HG02884 (cell line): Measurements from ENCODE around the gene CACNA1D.

Experiments used
- ATAC-seq: cut with Tn5 transposase; IDR thresholded peaks from one replicate; pipeline ENCODE4 v1.9.1; 2021; ENCODE audit warnings: mild to moderate bottlenecking, moderate library complexity; ENCODE audit not compliant: unreplicated experiment

Gene CACNA1D

DNA sequence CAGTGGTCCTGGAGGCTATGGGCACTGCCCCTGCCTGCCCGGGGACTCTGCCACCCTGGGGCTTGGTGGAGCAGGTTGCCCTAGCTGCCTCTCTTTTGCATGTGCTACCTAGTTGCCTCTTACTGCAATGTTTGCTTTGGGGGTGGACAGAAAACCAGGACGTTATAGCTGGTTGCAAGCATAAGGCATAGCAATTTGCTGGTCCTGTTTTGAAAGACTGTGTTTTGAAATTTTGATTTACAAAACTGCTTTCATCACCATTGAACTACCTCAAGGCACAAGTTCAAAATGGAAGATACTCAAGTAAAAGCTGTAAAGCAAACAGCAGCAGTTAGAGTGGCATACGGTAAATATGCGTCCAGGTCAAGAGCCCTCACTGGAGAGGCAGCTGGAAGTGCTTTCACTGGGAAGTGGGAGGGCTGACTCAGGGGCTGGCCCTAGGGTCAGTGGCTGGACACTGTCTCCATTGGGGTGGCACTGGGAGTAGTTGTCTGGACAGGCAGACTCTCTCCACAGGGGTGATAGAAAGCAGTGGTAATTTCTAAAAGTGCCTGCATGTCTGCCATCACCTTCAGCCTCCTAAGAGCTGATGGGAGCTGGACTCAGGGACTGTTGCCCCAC is 213.7 kb downstream of the CACNA1D start:
- ATAC-seq: no peak

DNA sequence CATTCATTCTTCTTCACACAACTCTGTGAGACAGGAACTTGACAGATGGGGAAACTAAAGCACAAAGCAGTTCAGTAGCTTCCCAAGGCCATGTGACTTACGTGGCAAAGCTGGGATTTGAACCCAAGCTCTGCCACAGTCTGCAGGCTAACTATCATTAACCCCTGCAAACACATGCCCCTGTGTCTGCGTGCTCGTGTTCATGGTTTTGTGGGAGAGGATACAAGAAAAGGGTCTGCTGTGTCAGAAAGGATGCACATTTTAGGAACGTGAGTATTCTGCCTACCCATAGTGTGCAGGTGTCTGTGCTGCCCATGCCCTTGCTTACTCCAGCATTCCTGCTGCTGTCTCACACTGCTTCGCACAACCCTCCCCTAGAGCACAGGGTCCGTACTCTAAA is 214.8 kb downstream of the CACNA1D start:
- no peak for ATAC-seq

DNA sequence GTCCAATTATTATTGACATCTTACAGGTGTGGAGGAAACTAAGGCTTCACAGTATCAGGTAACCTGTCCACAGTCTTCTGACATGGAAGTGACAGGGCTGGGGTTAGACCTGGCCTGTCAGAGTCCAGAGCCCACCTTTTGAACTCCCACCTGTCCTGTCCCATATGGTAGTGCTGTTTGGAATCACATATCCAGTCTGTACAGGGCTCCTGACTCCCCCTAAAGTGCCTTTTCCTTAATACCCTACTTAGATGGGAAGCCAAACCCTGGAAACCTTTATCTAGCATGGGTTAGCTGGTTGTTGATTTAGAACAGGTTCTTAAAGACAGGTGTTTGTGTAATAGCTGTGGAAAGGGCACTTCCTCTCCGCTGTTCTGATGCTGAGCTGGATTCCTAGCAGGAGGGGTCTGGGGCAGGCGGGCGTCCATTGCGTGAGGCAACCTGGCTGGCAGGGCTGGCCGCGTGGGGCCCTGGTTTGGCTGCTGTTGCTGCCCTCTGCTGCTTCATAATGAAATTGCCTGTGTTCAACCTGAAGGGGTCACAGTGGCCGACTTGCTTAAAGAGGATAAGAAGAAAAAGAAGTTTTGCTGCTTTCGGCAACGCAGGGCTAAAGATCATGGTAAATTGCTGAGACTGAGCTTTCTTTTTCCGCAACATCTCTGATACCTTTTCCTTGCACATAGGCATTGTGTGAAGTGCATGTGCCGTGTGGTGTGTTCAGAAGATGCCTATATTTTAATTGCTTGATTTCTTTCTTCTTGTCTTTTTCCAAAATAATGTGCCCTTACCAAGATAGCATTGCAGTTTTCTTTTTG is 215.7 kb downstream of the CACNA1D start:
- ATAC-seq: peak; percentile 60

DNA sequence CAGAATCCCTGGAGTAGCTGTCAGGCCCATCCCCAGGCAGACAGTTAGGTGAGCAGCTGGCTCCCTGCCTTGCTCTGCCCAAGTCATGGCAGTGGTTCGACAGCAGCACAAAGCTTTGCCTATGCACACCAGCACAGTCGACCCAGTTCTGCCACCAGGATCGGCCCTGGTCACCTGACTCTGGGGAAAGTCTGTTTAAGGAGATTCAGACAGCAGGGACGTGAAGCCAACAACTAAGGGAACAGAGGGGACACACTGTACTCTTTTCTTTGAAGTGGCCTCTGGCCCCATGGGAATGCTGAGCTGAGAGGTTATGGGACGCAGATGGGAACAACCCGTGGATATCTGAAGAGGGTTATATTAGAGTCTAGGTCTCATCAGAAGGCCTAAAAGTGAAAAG is 217.0 kb downstream of the CACNA1D start:
- no peak for ATAC-seq

DNA sequence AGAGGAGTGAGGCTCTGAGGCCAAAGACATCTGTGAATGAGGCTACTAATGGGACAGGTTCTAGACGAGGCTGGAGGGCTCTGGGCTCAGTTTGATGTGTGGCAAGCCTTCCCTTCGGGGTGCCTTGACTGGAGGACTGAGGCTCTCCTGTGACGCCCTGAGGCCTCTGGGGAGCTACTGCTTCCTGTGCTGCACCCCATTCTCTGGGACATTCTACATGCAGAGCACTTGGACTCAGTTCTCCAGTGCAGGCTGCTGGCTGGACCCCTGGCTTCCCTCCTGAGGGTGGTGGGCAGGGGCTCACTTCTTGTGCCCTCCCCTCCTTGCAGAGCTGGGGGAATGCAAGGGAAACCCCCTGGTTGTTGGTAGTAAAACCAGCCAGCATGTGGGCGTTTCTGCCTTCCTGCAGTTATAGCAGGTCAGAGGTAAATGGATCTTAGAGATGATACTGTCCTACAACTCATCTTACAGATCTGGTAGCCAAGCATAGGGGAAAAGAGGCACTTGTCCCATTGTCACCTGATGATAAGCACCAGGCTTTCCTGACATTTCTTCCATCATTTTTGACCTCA is 218.5 kb downstream of the CACNA1D start:
- peak; percentile 45 for ATAC-seq

DNA sequence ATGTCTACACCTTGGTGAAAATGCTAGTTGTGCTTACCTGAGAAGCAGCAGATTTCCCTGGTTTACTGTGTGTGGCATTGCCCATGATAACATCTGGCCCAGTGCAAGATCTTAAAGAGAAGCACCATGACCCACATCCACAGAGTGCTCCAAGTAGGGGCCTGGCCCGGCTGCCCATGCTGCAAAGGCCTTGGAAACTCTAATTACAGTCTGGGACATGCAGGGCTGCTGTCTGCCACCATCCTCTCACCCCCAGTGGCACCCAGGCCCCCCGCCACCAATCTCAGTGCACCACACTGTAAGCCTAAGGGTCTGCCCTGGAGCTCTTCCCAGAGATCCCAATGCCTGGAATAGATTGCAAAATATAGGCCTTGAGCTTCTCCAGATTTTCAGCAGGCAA is 219.2 kb downstream of the CACNA1D start:
- no peak for ATAC-seq

DNA sequence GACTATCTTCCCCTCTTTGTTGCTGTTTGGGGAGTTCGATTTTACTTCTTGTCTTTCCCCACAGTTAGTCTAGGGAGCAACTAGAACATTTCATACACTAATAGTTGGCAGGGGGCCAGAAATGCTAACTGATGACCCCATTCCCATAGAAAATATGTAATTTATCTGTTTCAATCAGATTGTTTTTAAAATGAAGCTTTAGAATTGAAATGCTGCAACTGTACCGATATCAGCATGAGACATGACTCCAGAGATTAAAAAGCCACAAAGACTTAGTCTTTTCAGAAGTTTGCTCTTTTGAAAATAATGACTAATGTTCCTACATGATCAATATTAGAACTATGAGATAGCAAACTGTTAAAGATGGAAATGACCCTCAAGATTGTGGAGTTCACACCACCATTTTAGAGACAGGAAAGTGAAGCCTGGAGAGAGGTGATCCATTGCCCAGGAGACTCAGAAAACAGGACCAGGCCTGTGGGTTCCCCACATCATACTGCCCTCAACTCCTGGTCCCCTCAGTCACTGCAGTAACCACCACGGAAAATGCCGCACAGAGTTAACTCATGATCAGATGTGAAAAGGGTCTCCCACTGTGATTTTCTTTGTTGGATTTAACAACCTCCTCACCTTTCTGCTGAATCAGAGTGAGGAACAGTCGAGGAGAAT is 221.5 kb downstream of the CACNA1D start:
- no peak for ATAC-seq

DNA sequence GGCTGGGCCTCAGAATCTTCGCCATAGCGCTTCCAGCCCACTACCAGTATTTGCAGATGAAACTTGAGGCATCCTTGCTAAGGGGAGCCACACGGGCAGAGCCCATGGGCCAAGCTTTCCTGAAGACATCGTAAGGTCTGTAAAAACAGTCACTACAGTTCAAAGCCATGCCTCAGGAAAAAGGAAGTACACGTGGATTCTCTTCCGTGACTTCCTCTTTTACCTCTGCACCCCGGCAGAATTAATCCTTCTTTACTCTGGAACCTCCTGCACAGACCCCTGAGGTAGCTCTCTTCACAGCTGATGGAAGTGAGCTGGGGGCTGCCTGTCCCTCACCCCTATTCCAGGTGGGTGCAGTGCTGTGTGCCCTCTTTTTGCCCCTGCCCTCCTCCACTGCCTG is 222.6 kb downstream of the CACNA1D start:
- ATAC-seq: no peak

DNA sequence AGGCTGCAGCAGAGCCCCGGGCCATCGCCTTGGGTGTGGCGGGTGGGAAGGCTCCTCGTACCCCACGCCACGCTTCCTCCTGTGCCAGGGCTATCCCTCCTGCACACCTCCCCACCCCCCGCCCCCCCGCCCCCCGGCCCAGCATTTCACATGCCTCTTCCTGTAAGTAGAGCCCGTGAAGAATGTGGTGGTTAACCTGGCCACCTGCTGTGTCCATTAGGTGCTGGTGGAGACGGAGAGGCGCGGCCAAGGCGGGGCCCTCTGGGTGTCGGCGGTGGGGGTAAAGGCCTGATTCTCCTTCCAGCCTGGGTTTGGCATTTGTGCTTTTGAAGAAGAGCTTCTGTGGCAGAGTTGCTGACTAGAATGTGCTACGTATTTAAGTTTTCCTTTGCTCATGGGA is 224.1 kb downstream of the CACNA1D start:
- no peak for ATAC-seq

DNA sequence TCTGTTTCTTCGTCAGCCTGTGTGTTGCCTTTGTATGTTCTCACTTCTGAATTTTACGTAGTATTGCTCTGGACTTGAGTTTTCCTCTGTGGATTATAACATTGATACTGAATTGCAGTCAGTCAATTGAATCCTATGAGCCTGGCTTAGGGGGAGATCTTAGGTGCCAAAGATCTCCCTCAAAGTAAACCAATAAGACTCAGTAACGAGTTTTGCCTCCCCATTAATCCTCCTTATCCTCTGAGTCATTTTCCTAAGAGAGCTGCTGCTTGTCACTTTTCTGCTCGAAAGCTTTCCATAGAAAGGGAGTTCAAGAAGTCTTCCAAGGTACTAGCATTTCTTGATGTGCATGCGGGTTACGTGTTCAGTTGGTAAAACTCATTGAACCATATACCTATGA is 225.4 kb downstream of the CACNA1D start:
- ATAC-seq: no peak

DNA sequence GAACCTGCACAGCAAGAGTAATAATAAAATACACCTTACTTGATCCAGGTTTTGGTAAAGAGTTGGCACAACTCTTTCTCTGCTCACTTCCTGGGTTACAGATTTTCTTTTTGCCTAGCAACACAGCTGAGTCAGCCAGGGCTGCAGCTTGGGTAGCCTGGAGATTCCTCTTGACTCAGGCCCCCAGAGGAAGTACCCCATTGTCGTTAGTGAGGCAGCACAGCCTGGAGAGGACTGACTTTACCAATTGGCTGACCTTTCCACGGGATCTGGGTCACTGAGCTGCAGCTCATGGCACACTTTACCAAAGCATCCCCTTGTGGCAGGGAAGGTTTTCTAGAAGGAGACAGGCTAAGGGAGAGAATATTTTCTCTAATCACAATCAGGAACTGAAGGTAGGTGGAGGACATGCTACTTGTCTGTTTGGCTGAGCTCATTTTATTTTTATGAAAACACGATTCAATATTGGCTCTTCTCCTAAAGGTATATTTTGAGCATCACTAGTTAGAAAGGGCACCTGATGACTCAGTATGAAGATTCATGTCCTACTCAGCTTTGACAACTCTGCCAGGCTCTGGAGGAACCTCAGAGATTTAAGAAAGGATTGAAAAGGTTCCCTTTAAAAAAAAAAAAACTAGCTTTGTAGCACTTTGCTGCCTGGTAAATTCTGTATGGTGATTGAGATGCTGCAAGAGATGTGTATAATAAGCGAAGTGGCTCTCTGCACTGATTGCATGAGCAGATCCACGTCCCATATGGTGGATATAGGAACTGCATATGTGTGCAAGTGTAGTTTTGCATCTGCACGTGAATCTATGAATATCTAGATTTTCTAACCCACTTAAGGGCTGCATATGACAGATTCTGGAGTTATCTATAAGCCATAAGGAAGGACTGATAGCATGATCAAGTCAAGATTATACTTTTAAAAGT is 227.0 kb downstream of the CACNA1D start:
- no peak for ATAC-seq

DNA sequence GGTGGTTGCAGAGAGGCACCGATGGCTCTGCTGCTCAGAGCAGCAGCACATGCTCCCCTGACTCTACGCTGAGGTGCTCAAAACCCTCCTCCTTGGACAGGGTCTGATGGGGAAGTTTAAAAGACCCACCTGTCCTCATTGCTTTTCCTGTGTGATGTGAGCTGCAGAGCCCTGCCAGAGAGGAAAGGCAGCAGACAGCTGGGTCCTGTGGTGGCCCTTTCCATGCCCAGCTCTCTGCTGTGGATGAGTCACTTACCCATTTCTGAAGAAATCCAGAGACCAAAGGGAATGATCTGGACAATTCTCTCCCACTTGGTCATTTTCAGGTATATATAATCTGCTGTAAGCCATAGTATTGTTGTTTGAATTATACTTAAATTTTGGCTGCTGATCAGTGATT is 230.2 kb downstream of the CACNA1D start:
- no peak for ATAC-seq

DNA sequence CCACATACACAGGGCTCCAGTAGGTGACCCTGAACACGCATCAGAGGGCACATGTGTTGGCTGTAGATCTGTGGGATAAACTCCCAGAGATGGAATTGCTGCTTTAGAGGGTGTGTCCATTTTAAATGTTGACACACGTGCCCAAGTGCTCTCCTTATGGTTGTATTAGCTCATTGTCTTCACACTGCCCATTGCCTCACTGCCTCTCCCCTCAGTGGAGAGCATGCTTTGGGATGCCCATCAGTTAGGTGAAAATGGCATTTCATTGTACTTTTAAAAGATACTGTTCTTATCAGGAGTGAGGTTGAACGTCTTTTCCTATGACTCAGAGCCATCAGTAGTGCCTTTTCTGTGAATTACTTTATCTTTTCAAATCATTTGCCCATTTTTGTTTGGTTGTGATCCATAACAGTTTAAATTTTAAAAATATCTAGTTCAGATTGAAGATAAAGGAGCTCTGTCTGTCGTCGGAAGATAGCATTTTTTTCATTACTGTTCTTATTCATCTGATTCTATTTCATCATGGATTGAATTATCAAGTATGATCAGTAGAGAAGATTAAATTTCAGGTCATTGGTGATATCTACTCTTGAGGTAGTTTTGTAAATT is 231.1 kb downstream of the CACNA1D start:
- ATAC-seq: no peak

DNA sequence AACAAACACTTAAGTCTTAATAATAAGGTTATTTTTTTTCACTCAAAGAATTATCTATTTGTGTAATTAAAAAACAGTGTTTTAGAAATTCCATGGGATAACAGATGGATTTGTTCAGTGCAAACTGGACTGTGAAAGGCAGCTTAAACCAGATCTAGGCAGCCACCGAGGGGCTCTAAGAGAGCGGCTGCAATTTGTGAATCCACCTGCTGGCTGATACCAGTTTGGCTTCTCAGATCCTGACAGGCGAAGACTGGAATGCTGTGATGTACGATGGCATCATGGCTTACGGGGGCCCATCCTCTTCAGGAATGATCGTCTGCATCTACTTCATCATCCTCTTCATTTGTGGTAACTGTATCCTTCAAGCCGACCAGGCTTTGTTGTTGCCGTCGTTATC is 232.2 kb downstream of the CACNA1D start:
- no peak for ATAC-seq

DNA sequence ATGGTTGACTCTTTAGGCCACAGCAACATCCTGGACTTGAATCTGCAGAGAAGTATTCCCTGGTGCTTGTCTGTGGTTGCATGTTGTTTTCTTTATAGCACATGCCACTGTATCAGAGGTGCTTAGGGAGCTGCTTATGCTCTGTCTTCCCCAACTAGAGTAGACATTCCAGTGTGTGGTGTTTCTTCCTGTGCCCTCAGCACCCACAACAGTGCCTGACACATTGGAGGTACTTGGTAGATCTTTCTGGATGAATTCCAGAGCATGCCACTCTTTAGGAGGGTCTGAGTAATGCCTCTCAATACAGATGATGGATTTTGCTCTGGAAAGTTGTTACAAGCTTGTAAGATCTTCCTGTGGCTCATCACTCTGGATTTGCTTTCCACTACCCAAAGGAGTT is 234.2 kb downstream of the CACNA1D start:
- ATAC-seq: no peak

DNA sequence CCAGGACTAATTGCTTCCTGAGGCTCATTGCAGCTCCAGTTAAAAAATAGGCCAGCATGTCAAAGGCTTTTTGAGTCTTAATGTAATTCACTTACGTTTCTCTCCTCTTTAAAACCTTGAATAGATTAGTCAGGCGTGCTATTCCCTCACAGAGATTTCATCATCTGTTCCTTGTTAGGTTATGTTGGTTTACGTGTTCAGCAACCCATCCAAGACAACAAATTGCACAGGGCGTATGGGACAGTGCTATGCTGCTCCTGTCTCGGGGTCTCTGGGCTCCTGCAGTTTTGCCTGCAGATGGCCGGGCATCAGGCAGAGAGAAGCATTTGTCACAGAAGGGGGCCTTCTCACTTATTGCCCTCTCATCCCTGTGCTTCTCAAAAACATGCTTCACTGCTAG is 234.7 kb downstream of the CACNA1D start:
- no peak for ATAC-seq

DNA sequence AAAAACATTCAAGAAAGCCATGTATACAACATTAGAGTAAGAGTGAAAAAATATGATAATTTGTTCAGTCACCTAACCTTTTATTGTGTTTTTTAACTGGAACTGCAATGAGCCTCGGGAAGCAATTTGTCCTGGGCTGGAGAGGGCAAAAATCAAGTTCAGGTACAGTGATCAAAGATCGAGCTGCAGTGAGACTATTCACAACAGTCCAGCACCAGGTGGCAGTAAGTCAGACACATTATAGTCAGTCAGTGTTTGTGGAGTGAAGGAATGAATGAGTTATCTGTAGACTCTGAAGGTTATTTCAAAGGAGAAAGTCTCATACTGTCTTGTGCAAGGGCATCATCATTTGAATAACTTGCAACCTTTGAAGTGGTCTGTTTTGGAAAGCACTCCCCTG is 235.2 kb downstream of the CACNA1D start:
- no peak for ATAC-seq

DNA sequence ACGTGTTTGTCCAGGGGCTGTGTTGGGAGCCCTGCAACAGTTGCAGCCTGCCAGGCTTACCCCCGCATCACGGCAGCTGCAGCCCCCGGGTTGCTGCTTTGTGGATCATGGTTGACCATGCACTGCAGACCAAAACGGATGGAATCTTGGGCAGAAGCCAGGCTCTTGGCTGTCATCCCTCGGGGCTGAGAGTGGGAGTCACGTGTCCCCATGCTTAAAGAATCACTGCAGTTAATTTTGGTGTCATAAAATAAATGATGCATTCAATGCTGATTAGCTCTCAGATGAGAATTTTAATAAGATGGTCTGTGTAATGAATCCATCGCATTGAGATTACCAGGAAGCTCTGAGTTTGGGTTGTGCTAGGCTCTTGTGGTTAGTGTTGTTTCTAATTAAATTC is 236.2 kb downstream of the CACNA1D start:
- ATAC-seq: no peak

DNA sequence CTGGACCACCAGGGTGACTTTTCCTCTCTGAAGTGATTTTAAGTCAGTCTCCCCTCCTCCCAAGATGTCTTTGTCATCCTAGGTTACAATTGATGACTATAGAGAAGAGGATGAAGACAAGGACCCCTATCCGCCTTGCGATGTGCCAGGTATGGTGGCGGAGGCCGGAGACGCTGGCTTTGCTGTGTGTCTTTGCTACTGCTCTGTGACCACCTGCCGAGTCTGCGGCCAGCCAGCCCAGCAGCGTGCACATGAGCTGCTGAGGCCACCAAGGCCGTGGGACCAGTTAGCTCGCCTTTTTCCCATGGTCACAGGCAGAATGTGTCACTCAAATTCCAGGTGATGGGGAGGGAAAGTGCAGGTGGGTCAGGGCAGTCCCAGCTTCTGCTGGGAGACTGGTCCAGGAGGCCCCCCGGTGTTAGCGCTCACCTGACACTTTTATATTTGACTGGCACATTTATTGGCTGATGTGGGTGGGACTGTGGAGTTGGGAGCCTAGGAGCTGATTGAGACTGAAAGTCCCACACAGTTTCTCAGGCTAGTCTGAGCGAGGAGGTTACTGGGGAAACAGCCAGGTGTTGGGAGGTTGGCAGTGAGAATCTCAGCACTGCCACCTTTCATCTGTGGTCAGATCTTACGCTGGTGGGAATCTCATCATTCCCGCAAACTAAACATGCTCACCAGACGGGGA is 237.7 kb downstream of the CACNA1D start:
- ATAC-seq: no peak

DNA sequence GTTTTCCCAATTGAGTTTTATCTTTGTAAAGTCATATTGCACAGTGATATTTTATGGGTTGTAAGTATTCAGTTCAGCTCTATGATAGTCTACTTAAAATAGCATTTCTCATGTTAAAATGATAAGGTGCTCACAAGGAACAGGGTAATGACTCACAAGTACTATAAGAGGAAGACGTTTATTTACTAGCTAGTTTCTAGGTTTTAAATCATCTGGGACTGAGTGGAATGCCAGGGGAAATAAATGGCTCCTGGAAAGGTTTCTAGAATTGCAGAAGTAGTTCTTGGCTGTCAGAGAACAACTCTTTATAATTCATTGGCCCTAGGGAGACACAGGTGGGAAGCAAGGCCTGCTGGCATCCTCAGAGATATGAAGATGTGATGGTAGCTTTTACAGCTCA is 239.0 kb downstream of the CACNA1D start:
- ATAC-seq: no peak
